HG03354 (cell line): ENCODE measurements around the gene DLL4.

Experiments used
- ATAC-seq: cut with Tn5 transposase; IDR thresholded peaks from one replicate; pipeline ENCODE4 v1.9.1; 2021; ENCODE audit warnings: mild to moderate bottlenecking; ENCODE audit not compliant: unreplicated experiment, poor library complexity, severe bottlenecking

The DLL4 gene

DNA sequence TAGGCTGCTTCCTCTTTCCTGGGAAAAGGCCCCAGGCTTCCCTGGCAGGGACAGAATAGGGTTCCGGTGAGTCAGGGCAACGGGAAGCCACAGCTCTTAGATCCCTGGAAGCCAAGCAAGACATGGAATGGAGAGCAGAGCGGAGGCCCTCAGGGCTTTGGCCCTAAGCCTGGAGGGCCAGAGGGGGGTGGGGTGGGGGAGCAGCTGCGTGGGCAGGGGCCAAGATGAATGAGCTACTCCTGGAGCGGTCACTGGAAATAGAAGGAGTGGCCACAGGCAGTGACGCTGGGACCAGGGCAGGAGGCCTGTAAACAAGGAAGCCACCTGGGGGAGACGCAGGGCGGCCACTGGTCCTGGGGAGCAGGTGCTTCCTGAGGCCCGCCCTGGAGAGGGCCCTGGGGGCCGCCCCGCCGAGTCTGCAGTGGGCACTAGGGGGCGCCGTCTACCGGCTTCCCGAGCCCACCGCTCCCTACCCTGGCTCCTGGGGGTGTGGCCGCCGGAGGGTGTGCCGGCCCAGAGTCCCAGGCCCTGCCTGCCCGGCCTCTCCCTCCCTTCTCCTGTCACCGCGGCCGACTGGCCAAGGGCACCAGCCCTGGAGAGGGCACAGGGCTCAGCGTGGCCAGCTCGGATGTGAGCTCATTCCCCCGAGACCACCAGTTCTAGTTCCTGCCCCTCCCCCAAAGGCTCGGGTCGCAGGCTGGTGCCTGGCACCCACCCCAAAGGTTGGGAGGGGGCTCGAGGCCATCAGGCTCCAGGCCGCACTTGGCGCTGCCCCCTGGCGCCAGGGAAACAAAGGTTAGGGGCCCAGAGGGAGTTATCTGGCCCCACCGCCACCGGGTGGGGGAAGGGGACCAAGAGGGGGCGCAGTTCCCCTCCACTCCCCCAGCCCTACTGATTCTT, 22.8 kb upstream of the DLL4 start:
- ATAC-seq = peak; percentile 81

DNA sequence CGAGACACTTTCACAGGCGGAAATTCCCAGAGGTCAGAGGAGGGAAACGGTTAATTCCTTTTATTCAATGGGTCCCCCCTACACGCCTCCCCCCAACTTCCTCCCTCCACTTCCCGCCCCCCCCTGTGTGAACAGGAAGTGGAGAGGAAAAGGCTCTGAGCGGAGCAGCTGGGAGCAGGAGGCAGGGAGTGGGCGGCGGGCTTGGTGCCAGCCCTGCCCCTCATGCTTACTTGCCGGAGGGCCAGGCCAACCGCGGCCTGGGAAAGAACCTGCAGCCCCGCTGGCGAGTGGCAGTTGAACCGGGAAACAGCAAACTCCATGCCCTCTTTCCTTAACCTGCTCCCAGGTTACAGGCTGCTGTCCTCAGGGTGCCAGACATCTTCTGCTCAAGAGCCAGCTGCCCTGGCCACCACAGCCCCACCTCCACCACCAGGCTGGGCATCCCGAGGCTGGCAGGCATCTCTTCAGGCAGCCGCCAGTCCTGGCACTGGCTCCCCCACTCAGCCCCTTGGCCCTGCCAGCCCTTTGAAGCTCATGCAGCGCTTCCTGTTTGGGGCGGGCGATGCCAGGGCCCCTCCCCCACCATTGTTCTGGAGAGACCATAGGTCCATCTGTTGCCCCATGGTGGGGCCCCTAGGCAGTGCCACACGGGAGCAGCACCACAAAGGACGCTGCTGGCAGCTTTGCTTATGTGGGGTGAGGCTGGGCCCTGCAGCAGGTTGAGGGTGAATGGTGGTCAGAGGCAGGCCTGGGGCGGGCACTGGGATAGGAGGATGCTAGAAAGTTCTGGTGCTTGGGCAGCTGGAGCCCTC, 21.9 kb upstream of the DLL4 start:
- no peak for ATAC-seq

DNA sequence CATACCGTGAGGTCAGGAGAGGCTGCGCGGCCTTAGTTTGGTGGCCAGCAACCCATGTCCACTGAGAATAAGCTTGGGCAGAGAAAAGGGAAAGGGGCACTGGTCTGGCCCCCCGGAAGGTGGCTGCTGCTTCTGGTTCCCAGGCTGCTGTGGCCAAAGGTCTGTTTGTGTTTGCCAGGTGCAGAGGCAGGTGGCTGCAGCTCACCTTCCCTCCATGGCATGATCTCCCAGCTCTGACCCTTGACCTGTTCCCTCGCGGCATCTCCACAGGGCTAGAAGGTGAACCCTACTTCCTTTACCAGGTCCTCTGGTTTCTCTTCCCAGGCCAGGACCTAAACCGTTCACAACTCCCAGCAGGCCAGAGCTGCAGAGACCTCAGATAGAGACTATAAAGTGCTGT, 21.0 kb upstream of the DLL4 start:
- no peak for ATAC-seq

DNA sequence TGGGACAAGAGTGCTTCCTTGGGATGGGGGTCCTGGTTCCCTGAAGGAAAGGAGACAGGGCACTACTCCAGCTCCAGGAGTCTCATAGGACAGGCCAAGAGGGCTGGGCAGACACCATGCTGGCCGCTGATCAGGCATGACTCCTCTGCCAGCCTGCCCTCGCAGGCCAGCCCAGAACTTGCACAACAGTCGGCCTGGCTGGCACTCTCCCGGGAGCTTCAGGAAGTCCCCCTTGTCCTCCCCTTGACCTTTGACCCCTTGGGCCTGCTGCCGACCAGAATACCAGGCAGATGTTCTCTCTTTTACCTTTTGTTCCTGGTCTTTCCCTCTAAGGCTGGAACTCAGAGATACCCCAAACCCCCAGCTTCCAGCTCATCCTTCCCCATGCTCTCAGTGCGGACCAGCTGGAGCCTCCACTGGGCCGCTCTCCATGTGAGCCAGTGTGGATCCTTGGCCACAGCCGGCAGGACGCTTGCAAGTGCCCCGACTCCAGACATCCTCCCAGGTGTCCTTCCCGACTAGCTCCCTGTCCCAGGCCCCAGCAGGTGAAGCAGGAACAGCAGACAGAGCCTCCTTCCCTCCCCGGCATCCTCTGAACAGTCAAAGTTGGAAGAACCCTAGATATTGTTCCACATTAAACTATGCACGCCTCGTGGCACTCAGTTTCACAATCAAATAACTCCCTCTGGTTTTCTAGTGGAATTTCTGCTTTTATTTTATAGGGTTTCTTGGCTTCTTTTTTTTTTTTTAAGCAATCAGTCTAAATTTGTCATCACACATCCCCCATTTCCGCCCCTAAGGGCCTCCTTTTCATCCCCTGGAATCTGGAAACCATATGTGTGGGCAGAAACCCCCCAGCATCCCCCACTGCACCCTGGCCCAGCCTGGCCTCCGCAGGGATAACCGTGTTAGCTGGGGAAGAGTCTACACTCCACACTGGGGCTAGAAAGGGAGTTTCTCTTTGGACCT, 19.2 kb upstream of the DLL4 start:
- ATAC-seq = no peak

DNA sequence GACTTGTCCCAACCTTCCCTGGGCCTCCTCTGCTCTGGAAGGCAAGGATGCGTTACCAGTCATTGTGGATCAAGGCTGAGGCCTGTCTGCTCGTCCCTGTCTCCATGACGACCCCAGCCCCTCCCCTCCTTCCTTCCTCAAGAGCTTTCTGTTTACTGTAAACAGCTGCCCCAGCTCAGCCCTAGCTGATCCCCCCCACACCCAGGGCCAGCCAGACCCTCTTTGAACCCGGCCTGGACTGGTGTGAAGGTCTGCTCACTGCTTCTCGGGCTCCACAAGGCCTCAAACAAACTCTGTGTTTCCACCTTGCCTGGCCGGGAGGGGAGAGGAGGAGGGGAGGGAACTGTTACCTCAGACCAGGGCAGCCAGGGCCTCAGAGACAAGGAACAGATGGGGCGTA, 18.0 kb upstream of the DLL4 start:
- no peak for ATAC-seq

DNA sequence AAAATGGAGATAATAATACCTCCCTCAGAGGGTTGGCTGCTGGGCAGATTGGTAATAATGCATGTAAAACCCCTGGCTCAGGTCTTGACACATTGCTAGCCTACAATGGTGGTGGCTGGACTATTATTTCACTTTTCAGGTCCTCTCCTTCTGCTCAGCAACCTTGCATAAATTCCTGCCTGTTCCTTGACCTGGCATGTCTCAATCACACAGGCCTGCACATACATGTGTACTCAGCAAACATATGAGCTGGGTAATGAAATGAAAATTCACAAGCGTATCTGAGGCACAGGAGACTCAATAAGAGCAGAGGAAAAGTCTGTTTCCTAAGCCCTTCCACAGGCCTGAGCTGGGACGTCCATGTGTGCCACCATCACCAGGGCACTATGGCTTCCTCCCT, 17.4 kb upstream of the DLL4 start:
- ATAC-seq = no peak

DNA sequence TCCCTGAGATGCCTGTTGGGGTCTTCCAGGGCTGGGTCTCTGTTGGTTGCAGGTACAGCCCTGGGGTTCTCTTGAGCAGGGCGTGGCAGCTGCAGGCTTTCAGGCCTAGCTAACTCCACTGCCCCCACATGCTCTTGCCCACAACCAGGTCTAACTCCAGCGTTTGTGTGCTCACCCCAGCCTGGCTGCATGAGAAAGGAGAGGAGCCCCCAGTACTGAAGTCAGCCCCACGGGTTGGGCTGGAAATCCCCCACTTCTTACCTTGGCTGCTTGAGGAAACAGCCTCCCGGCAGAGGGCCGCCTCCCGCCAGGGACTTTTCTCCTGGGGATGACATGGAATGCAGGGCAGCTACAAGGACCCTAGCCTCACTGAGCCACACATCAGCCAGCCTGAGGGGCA, 16.7 kb upstream of the DLL4 start:
- ATAC-seq = no peak

DNA sequence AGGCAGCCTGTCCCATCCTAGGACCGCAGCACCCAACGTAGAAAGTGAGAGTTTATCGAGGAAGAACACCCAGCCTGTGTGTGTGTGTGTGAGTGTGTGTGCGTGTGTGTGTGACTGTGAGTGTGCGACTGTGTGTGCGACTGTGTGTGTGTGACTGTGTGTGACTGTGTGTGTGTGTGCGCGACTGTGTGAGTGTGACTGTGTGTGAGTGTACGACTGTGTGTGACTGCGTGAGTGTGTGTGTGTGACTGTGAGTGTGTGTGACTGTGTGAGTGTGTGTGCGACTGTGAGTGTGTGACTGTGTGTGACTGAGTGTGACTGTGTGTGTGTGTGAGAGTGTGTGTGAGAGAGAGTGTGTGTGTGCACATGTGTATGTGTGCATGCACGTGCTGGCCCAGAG, 15.1 kb upstream of the DLL4 start:
- no peak for ATAC-seq

DNA sequence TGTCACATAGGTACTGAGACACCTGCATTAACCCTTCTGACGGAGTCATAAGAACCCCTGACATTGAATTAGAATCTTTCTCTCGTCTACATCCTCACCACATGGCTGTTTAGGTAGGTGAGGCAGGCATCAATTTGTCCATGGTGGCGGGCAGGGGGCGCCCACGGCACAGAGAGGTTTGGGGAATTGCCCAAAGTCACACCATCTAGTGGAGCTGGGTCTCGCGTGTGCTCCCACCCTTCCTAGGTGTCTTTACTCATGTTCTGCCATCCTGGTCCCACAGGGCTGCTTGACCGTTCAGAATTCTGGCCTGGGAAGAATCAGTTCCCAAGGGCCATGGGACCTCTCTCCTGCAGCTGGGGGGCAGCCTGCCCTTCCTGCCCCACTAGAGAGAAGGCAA, 14.7 kb upstream of the DLL4 start:
- ATAC-seq = no peak

DNA sequence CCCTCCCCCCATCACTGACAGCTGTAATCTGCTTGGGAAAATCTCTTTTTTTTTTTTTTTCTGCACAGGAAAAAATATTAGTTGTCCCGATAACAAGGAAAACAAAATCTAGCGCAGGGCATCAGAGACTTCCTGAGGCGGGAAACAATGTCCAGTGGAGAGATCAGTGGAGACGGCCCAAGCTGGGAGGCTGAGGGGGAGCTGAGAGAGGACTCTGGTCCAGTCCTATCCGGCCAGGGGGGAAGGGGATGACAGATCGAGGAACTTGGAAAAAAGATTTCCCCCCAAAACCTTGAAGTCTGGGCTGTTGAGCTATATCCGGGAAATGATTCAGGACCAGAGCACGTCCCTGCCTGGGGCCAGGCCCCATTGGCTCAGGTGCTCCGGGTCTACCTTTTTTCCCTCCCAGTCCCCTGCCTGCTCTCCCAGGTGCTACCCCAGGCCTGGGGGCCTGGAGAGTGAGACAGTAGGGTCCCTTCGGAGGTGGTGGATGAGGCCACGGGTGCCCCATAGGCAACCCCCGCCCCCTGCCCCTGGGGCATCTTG, 14.0 kb upstream of the DLL4 start:
- no peak for ATAC-seq

DNA sequence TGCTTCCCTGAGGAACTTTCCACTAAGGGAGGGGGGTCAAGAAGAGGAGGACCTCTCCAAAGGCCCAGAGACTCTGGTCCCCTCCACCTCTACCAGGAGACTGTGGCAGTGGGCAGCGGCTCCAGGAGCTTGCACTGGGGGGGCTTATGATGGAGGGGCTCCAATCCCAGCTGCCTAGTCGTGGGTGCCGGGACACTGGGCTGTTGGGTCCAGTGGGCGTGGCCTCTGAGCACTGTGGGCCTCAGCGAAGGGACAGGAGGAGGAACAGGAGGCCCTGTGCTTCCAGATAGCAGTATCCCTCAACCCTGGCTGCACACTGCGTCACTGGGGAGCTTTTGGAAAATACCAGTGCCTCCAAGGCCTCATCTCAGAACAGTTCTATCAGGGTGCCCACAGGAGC, 13.5 kb upstream of the DLL4 start:
- no peak for ATAC-seq

DNA sequence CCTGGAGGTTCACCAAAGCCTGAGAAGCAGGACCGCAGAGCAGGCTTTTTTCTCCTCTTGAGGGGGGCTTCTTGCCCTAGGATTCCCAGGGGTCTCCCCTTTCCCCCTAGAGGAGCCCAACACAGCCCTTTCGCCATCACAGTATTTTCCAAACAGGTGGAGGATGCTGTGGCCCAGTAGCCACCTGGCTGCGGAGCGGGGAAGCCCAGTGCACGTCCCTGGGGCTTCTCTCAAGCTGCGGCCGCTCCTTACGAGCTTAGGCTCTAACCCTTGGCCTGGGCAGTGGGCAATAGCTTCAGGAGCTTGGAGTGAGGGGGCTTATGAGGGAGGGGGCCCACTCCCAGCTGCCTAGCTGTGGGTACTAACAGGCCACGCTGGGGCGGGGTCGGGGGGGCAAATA, 11.6 kb upstream of the DLL4 start:
- no peak for ATAC-seq

DNA sequence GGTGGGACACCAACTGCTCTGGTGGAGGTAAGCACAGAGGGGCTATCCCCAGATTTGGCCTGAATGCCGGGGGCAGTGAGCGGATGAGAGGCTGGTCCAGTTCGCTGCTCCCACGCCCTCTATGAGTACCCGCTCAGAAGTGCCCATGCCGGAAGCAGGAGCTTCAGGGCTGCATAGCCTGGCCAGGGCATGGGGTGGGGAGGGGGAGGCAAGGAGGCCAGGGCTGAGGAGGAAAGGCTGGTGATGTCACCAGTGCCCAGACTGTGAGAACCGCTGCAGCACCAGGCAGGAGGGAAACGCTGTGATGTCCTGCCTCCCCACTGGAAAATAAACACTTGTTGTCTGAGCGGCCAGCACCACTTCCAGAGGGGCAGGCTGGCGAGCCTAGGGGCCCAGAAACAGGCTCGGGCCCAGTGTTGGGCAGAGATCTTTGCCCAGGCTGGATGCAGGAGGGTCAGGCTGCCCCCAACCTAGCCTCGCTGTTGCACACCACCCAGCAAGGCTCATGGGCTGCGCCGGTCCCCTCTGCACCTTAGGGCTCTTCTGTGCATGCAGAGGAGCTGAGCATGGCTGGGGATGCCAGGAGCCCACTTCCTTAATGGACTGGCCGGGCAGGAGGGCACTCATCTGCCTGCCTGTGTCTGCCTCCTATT, 10.9 kb upstream of the DLL4 start:
- no peak for ATAC-seq

DNA sequence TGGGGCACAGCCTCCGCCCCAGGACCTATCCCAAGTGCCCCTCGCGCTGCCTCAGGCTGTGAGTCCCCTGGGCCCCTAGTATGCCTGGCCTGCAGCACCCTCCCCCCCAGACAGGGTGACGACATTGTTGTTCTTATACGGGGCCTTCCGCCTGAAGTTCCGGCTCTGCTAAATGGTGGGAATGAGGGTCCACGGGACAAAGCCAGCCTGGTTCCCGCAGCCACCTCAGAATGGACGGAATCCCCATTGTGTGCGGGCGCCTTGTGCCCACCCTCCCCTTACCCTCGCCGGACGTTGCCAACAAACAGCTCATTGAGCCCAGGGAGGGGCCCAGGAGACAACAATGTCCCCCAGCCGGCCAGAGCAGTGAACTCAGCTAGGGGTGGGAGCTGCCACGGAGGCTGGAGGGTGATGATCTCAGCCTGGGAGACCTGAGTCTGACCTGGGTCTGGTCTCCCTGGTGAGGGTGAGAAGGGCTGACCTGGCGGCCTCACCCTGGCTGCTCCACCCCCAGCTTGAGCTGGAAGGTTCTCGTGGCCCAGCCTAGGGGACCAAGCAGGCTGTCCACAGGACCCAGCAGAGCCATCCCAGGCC, 10.2 kb upstream of the DLL4 start:
- ATAC-seq = no peak

DNA sequence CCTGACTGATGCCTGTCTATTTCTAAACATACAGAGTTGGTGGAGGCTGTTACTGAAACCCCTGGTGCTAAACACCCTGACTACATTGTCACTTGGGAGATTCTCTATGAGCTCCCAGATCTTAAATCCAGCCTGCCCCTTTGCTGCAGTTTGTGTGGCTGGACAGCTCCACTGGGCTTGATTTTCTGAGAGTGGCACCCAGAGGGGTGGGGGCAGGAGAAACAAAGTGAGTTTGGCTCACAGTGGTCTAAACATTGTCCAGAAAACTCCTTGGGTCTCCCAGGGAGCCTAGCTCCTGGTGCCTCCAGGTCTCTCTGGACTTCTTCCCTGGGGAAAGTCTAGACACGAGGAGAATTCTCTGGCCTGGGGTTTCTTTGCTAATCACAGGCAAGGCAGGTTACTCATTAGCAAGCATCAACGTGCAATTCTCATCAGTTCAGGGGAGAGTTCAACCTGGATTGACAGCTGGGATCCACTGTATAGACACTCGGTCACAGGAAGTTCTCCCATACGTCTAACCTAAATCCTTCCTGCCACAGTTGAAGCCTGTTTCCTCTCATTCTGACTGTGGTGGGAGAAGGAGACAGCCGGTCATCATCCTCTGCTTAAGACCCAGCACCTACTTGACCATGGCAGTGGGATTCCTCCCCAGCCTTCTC, 7.1 kb upstream of the DLL4 start:
- no peak for ATAC-seq

DNA sequence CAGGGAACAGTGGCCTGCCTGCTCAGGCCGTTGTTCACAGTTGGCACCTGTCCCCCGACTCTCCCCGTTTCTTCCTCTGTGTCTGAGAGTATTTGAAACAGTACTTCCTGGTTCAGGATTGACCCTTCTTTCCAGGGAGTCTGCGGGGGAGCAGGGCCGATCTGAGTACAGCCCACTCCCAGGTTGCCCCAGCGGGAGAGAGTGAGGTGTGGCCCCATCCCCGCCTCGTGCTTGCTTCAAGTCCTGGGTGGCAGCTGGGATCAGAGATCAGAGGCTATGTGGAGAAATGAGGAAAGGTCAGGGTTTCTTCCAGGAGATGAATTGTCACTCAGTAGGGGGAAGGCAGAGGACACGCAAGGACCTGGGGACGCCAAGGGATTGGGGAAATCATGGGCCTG, 6.5 kb upstream of the DLL4 start:
- ATAC-seq = no peak

DNA sequence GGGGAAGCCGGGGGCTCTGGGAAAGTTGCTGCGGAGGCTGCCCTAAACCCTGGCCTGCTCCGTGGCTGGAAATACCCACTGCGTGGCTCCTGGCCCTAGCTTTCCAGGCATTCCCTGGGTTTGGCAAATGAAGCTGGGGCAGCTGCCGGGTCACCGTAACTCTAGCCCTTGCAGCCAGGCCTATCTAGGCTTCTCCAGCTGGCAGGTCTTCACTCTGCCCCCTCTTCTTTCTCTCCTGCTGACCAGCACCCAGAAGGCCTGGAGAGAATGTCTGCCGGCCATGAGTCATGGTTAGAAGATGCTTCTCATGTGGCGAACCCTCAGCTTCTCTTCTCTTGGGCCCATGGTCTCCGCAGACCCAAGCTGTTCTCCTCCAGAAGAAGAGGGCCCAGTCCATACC, 5.6 kb upstream of the DLL4 start:
- ATAC-seq = no peak

DNA sequence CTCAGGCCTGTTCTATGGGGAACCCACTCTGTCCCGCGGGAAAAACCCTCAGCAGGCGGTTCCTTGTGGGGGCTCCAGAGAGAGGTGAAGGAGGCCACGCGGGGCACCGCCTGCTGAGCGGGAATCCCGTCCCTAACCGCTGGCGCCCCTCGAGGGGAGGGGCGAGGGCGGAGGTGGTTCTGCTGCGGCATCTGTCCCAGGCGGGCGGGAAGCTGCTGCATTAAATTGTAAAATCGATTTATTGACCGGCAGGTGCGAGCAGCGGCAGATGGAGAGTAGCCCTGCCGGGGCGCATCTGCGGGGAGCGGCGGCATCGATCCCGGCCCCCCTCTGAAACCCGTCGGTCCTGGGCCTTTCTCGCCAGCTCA, 3.7 kb upstream of the DLL4 start:
- ATAC-seq = no peak
